ENCODE data around the gene ULK4.

- TF ChIP-seq CTCF (IDR thresholded peaks at IDR 0.05) = peak in 5 of 6 experiments; percentile 27 to 67 (median 62)
- no peak for TF ChIP-seq POLR2A (IDR thresholded peaks at IDR 0.05)
These were observed 67.9 kb downstream of the ULK4 start for GRCh38 chr3:41893977-41894376.
